Testis (tissue), 2 donors: Measurements from ENCODE around the gene TENT5C.

Experiments used
- POLR2A ChIP-seq: fragments of 450-650 bp; IDR thresholded peaks from one replicate; pipeline ENCODE4 v1.6.1; 2017; ENCODE audit warnings: antibody characterized with exemption, mild to moderate bottlenecking, moderate library complexity
- TF ChIP-seq, protein P1 (sequence below), 3 experiments: fragments of 450-650 bp in 2 of 3; fragments of 200-600 bp in 1 of 3; sonication (generic) in 1 of 3; IDR thresholded peaks; one replicate each; pipeline ENCODE4 v1.5.1; 2016 to 2019; ENCODE audit warnings: antibody characterized with exemption in 3 of 3, mild to moderate bottlenecking in 2 of 3, moderate library complexity in 1 of 3

DNA sequence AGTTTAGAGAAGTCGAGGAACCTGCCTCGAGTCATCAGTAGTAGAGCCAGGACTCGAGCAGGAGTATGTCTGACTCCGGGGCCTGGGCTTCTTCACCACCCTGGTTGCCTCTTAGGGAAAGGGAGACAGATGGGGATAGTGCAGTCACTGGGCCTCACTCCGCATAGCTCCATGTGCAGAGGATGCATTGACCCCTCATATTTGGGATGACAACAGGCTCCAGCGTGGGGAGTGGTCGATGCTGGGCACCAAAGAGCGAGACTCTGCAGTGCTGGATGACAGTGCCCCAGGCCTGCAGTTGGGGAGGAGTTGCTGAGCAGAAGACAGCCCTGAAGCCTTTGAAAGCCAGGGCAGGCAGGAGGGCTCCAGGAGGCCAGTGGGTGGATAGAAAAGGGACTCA is 20.8 kb upstream of the TENT5C start:
- TF ChIP-seq, protein P1, sequence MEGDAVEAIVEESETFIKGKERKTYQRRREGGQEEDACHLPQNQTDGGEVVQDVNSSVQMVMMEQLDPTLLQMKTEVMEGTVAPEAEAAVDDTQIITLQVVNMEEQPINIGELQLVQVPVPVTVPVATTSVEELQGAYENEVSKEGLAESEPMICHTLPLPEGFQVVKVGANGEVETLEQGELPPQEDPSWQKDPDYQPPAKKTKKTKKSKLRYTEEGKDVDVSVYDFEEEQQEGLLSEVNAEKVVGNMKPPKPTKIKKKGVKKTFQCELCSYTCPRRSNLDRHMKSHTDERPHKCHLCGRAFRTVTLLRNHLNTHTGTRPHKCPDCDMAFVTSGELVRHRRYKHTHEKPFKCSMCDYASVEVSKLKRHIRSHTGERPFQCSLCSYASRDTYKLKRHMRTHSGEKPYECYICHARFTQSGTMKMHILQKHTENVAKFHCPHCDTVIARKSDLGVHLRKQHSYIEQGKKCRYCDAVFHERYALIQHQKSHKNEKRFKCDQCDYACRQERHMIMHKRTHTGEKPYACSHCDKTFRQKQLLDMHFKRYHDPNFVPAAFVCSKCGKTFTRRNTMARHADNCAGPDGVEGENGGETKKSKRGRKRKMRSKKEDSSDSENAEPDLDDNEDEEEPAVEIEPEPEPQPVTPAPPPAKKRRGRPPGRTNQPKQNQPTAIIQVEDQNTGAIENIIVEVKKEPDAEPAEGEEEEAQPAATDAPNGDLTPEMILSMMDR (IDR thresholded peaks at IDR 0.05) = no peak
- no peak for TF ChIP-seq POLR2A
